ENCODE results near the gene AP5S1.
"Not testable (repeated sequence)": the region's sequence is repeated elsewhere in the genome, so short reads cannot be mapped to it uniquely, and the experiment has no call there.

The AP5S1 gene

GRCh38 chr20:3812975-3813847 is 7.1 kb upstream of the AP5S1 start:
- peak; percentile 9 for DNase-seq (ENCODE audit: low read depth)

GRCh38 chr20:3813848-3814581 is 6.3 kb upstream of the AP5S1 start:
- DNase-seq (ENCODE audit: low read depth) = no peak

GRCh38 chr20:3814928-3815495 is 5.3 kb upstream of the AP5S1 start:
- DNase-seq (ENCODE audit: low read depth) = no peak

GRCh38 chr20:3815703-3816315 is 4.5 kb upstream of the AP5S1 start:
- DNase-seq (ENCODE audit: low read depth) = no peak

GRCh38 chr20:3818155-3819151 is 1.9 kb upstream of the AP5S1 start:
- DNase-seq (ENCODE audit: low read depth) = peak; percentile 61

GRCh38 chr20:3819411-3820047 is 818 bp upstream of the AP5S1 start:
- no peak for DNase-seq (ENCODE audit: low read depth)

- DNase-seq (ENCODE audit: low read depth) = no peak
These were observed 767 bp downstream of the AP5S1 start for GRCh38 chr20:3820901-3821727.

- no peak for DNase-seq (ENCODE audit: low read depth)
These were observed 1.6 kb downstream of the AP5S1 start for GRCh38 chr20:3821996-3822395.

GRCh38 chr20:3823881-3824280 is 3.5 kb downstream of the AP5S1 start:
- no peak for DNase-seq (ENCODE audit: low read depth)

- no peak for DNase-seq (ENCODE audit: low read depth)
These were observed 5.2 kb downstream of the AP5S1 start for GRCh38 chr20:3825526-3825925.

GRCh38 chr20:3826420-3826819 is 6.1 kb downstream of the AP5S1 start:
- no peak for DNase-seq (ENCODE audit: low read depth)

- DNase-seq (ENCODE audit: low read depth) = peak; percentile 67
These were observed 8.5 kb downstream of the AP5S1 start for GRCh38 chr20:3828798-3829197.

- not testable (repeated sequence) for DNase-seq (ENCODE audit: low read depth)
These were observed 9.5 kb downstream of the AP5S1 start for GRCh38 chr20:3829891-3830290.

GRCh38 chr20:3836132-3836531 is 15.8 kb downstream of the AP5S1 start:
- no peak for DNase-seq (ENCODE audit: low read depth)

GRCh38 chr20:3839328-3839727 is 19.0 kb downstream of the AP5S1 start:
- no peak for DNase-seq (ENCODE audit: low read depth)

- DNase-seq (ENCODE audit: low read depth) = not testable (repeated sequence)
These were observed 19.9 kb downstream of the AP5S1 start for GRCh38 chr20:3840201-3840600.

GRCh38 chr20:3842348-3842930 is 22.1 kb downstream of the AP5S1 start:
- no peak for DNase-seq (ENCODE audit: low read depth)

GRCh38 chr20:3843490-3843889 is 23.1 kb downstream of the AP5S1 start:
- peak; percentile 69 for DNase-seq (ENCODE audit: low read depth)

- DNase-seq (ENCODE audit: low read depth) = not testable (repeated sequence)
These were observed 23.8 kb downstream of the AP5S1 start for GRCh38 chr20:3843990-3844619.

All from fibroblast of gingiva (primary cell).